ENCODE data around the gene UHRF1. TPM values are rescaled to one million over a fixed set of nuclear protein-coding genes. Genes with fewer than 3 reads are reported as not detected.
A peak's percentile ranks its signal among the peaks of the same experiment; 100 is the strongest.

Gene UHRF1
- total and polyA plus RNA-seq, 2 of the 13 experiments (the other 11 are each of a cell fraction or from before 2014, with no cell fraction given), result 6.8 to 78.4 TPM

- peak; percentile 48 for TF ChIP-seq UBTF (CRISPR knock-in tag; IDR thresholded peaks at IDR 0.05)
- TF ChIP-seq SRF (IDR thresholded peaks at IDR 0.05; ENCODE audit: low read depth, low read length), result no peak
- no peak for TF ChIP-seq SP5 (CRISPR knock-in tag; IDR thresholded peaks at IDR 0.05; ENCODE audit: borderline replicate concordance, low read depth)
- no peak for TF ChIP-seq NAIF1 (CRISPR knock-in tag; IDR thresholded peaks at IDR 0.05; ENCODE audit: borderline replicate concordance)
- no peak for TF ChIP-seq MAFK (conservative IDR thresholded peaks at IDR 0.05 in 1 of 2, IDR thresholded peaks at IDR 0.05 in 1 of 2; ENCODE audit: low read length in 2 of 2)
- no peak for TF ChIP-seq RARA (CRISPR knock-in tag; IDR thresholded peaks at IDR 0.05)
- TF ChIP-seq HINFP (CRISPR knock-in tag; IDR thresholded peaks at IDR 0.05; ENCODE audit: low read depth), result no peak
- TF ChIP-seq ZNF574 (CRISPR knock-in tag; IDR thresholded peaks at IDR 0.05), result peak; percentile 32; the same call in 1 of the 2 replicates
- TF ChIP-seq TOE1 (CRISPR knock-in tag; IDR thresholded peaks at IDR 0.05), result no peak
- TF ChIP-seq JUN (CRISPR knock-in tag; IDR thresholded peaks at IDR 0.05), result no peak
- TF ChIP-seq ZNF34 (CRISPR knock-in tag; IDR thresholded peaks at IDR 0.05; ENCODE audit: borderline replicate concordance), result no peak
- no peak for TF ChIP-seq ZNF724P (CRISPR knock-in tag; IDR thresholded peaks at IDR 0.05; ENCODE audit: borderline replicate concordance)
- no peak for TF ChIP-seq ZFAT (CRISPR knock-in tag; conservative IDR thresholded peaks at IDR 0.05)
- TF ChIP-seq SRY (CRISPR knock-in tag; IDR thresholded peaks at IDR 0.05), result peak; percentile 78
- TF ChIP-seq TP53 (CRISPR knock-in tag; conservative IDR thresholded peaks at IDR 0.05), result no peak
- TF ChIP-seq FOXO4 (CRISPR knock-in tag; conservative IDR thresholded peaks at IDR 0.05), result no peak
- TF ChIP-seq NFIC (IDR thresholded peaks at IDR 0.05; ENCODE audit: low read length), result no peak
- TF ChIP-seq BCLAF1 (IDR thresholded peaks at IDR 0.05), result no peak
- no peak for TF ChIP-seq ZNF326 (CRISPR knock-in tag; IDR thresholded peaks at IDR 0.05; ENCODE audit: borderline replicate concordance)
These were observed 41.6 kb upstream of the UHRF1 start, which contains the start of gene PLIN3 (continued) for GRCh38 chr19:4867534-4868285.
